Muscle of leg (tissue), 11 donors: ENCODE results near the gene PTGDS. TPM values are rescaled to one million over a fixed set of nuclear protein-coding genes. Genes with fewer than 3 reads are reported as not detected.

ENCODE experiments used
- DNase-seq: peaks from one replicate; pipeline ENCODE4 v3.0.0; 2013
- H3K27ac ChIP-seq: one replicate; pipeline ENCODE4 v1.5.1; 2013; ENCODE audit warnings: mild to moderate bottlenecking, low read length, control low read depth
- H3K27me3 ChIP-seq: one replicate; pipeline ENCODE4 v1.6.1; 2013; ENCODE audit warnings: low read length; ENCODE audit not compliant: control insufficient read depth, insufficient read depth
- H3K36me3 ChIP-seq: one replicate; pipeline ENCODE4 v1.6.1; 2013; ENCODE audit warnings: low read length; ENCODE audit not compliant: control insufficient read depth, insufficient read depth
- H3K4me1 ChIP-seq: one replicate; pipeline ENCODE4 v1.6.1; 2013; ENCODE audit warnings: low read length; ENCODE audit not compliant: control insufficient read depth, insufficient read depth
- H3K4me3 ChIP-seq: one replicate; pipeline ENCODE4 v1.5.1; 2013; ENCODE audit warnings: low read length, control low read depth
- H3K9me3 ChIP-seq: replicated peaks from 2 replicates; pipeline ENCODE4 v1.6.1; 2013; ENCODE audit warnings: low read depth, low read length; ENCODE audit not compliant: control insufficient read depth
- WGBS: methylation state at CpG from one replicate; pipeline ENCODE4 v1.1.5; 2013; ENCODE audit warnings: missing lambda C conversion rate; ENCODE audit not compliant: insufficient coverage; 5-methylcytosine and 5-hydroxymethylcytosine counted together
- polyA plus RNA-seq, 8 donors: library from polyadenylated mRNA; unstranded; fragments of 120-200 nt; gene quantifications; one replicate each; pipeline versions ENCODE4 v1.2.1 to v1.2.3, GENCODE V29; 2013; ENCODE audit warnings: inconsistent platforms in 1 of 8, low replicate concordance in 1 of 8; ENCODE audit not compliant: insufficient read length in 8 of 8, insufficient read depth in 1 of 8
- total RNA-seq: library from RNA; stranded (reverse); fragments of 120-200 nt; gene quantifications from one replicate; pipeline ENCODE4 v1.2.4, GENCODE V29; 2013

PTGDS gene
- total and polyA plus RNA-seq, 9 donors: 2.8 to 15.9 (median 7.2) TPM

GRCh38 chr9:136939996-136940525 is 37.2 kb upstream of the PTGDS start:
- peak; percentile 33 for DNase-seq
- Histone ChIP-seq H3K36me3 (peaks cover 47% of the 10 kb centered on the region), H3K4me1 (peaks cover 16% of the 10 kb centered on the region), H3K27me3 (no peaks in the 10 kb centered on the region), H3K27ac (no peak overlapping the region), H3K9me3 (no peaks in the 10 kb centered on the region), H3K4me3 (no peak overlapping the region)
- 76% methylated on average over 16 of the region's 16 CpGs for WGBS

- Histone ChIP-seq H3K4me1 (peaks cover 20% of the 10 kb centered on the region), H3K27ac (no peak overlapping the region), H3K27me3 (no peaks in the 10 kb centered on the region), H3K9me3 (no peaks in the 10 kb centered on the region), H3K36me3 (peaks cover 47% of the 10 kb centered on the region), H3K4me3 (no peak overlapping the region)
- 92% methylated on average over 41 of the region's 42 CpGs for WGBS
- DNase-seq: no peak
These were observed 36.6 kb upstream of the PTGDS start for GRCh38 chr9:136940526-136941230.

GRCh38 chr9:136941231-136942111 is 35.8 kb upstream of the PTGDS start:
- Histone ChIP-seq H3K9me3 (no peaks in the 10 kb centered on the region), H3K4me1 (peaks cover 28% of the 10 kb centered on the region), H3K27me3 (no peaks in the 10 kb centered on the region), H3K4me3 (no peak overlapping the region), H3K27ac (no peak overlapping the region), H3K36me3 (peaks cover 47% of the 10 kb centered on the region)
- WGBS: 93% methylated on average over 53 of the region's 55 CpGs
- no peak for DNase-seq

- no peak overlapping the region for H3K27ac ChIP-seq
- peaks cover 36% of the 10 kb centered on the region for H3K4me1 ChIP-seq
- no peak for DNase-seq
- WGBS: 89% methylated on average over 60 of the region's 60 CpGs
- no peaks in the 10 kb centered on the region for H3K27me3 ChIP-seq
- H3K9me3 ChIP-seq: no peaks in the 10 kb centered on the region
- H3K4me3 ChIP-seq: no peak overlapping the region
- H3K36me3 ChIP-seq: peaks cover 45% of the 10 kb centered on the region
These were observed 35.0 kb upstream of the PTGDS start for GRCh38 chr9:136942112-136942880.

DNA sequence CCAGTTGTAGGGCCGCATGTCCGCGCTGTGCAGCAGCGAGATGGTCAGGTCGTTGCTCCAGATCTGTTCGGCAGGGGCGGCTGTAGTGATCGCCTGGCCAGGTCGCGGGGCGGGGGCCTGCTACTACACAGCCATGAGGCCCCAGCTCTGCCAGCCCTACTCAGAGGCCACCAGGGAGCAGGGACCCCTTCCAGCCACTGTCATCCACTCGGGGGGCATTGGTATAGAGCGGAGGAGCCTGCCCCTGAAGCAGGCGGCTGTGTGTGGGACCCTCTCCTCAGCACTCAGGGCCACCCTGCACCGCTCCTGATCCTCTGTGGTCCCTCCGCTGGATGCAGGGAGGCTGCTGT is 34.4 kb upstream of the PTGDS start:
- peaks cover 41% of the 10 kb centered on the region for H3K36me3 ChIP-seq
- DNase-seq: no peak
- WGBS: 80% methylated on average over 8 of the region's 16 CpGs
- H3K4me1 ChIP-seq: peaks cover 42% of the 10 kb centered on the region
- no peaks in the 10 kb centered on the region for H3K9me3 ChIP-seq
- H3K4me3 ChIP-seq: no peak overlapping the region
- H3K27ac ChIP-seq: no peak overlapping the region
- H3K27me3 ChIP-seq: no peaks in the 10 kb centered on the region

DNA sequence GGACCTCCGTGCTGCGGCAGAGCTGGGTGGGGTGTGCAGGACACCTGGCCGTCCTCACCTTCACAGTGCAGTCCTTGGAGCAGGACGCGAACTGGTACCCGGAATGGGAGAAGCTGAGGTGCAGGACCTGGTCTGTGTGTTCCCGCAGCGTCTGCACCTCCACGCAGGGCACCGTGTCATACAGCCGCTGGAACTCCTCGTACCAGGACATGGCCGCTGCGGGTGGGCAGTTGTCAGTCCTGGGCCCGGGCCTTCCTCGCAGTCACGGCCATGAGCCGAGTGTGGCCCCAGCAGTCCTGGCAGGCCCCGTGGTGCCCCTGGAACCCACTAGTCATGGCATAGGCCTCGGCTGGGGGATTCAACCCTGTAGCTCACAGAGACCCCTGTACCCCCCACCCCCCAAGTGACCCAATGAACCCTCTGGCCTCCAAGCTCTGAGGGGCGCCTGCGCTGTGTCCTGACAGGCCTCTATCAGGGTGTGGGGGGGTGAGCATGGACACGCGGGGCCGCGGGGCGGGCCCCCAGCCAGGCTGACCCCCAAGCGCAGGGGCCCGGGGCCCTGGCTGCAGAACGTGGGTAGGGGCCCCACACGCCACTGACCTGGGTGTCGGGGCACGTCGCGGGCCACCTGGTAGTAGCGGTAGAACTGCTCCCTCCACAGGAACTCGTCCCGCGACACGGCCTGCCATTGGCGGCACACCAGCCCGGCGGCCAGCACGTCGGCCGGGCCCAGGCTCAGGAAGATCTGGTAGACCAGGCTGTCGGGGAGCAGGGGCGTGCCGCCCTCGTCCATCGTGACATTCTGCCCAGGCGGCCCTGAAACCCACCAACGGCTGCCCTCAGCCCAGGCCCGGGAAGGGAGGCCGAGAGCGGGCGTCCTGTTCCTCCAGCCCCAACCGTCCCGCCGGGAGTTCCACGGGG is 33.8 kb upstream of the PTGDS start:
- H3K27me3 ChIP-seq: no peaks in the 10 kb centered on the region
- H3K9me3 ChIP-seq: no peaks in the 10 kb centered on the region
- H3K27ac ChIP-seq: peak overlapping the region; percentile 59
- 18% methylated on average over 57 of the region's 61 CpGs for WGBS
- no peak for DNase-seq
- H3K4me1 ChIP-seq: peaks cover 47% of the 10 kb centered on the region
- peaks cover 41% of the 10 kb centered on the region for H3K36me3 ChIP-seq
- H3K4me3 ChIP-seq: peak overlapping the region; percentile 84

GRCh38 chr9:136944212-136944518 is 33.1 kb upstream of the PTGDS start:
- Histone ChIP-seq H3K9me3 (no peaks in the 10 kb centered on the region), H3K36me3 (peaks cover 38% of the 10 kb centered on the region), H3K27me3 (no peaks in the 10 kb centered on the region), H3K4me3 (peak overlapping the region; percentile 84), H3K4me1 (peaks cover 48% of the 10 kb centered on the region), H3K27ac (peak overlapping the region; percentile 59)
- no peak for DNase-seq
- under 1% methylated on average over 45 of the region's 45 CpGs for WGBS

DNA sequence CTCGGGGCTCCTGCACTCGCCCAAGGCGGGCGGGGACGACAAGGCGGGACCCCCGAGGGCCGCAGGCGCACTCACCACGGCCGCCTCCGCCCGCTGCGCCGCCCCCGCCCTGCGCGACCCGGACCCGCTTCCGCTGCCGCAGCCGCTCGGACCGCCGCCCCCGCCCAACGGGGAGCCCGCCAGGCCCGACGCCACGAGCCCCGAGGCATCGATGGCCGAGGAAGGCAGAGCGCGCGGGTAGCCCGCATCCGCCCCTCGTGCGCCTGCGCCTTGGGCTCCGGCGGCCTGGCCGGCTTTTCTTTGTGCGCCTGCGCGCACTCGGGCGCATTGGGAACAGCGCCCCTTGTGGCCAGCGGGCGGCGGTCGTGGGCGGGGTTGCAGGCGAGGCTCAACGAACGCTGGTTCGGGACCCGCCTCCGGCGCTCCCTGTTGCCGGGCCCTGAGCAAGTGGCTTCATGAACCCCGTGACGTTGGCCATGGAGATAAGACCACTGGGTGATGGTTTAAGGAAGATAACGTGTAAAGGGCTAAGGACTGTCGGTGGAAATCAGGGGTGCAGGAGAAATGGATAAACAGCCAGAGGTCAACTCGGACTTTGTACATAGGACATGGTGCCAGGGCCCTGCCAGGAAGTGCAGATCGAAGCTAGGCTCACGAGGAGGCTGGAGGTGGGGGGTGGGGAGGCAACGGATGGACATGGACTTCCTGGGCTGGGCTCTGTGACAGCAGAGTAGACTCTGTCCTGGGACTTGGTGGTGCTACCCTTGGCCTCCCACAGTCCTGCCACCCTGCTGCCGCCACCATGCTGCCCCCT is 32.6 kb upstream of the PTGDS start, which contains the start of the genes C8G and FBXW5:
Gene C8G, plus strand, starts transcription at position 725 of the 814 bp plus-strand sequence. Its CDS starts 78 bp downstream, at position 803.
Gene FBXW5, minus strand, starts transcription at position 220 of the 814 bp plus-strand sequence. CDS start 655 bp downstream, outside the sequence.
- peak within 1 kb of the TSS; percentile 59 for H3K27ac ChIP-seq
- H3K4me1 ChIP-seq: peaks cover 53% of the 10 kb centered on the region
- DNase-seq: peak; percentile 98
- no peaks in the 10 kb centered on the region for H3K9me3 ChIP-seq
- 3% methylated on average over 73 of the region's 74 CpGs for WGBS
- H3K36me3 ChIP-seq: peaks cover 35% of the 10 kb centered on the region
- no peaks in the 10 kb centered on the region for H3K27me3 ChIP-seq
- peak within 1 kb of the TSS; percentile 84 for H3K4me3 ChIP-seq
